MM.1S (cell line): ENCODE data around the gene MACROD1.

Experiments used
- DNase-seq: peaks from one replicate; pipeline ENCODE4 v3.0.0-alpha.2; 2015
- H2AFZ ChIP-seq: fragments of 300-600 bp; sonication (generic); 2 replicates; pipeline ENCODE4 v1.6.0; 2016; ENCODE audit warnings: antibody characterized with exemption, low read length
- H3F3A ChIP-seq: fragments of 300-600 bp; sonication (generic); 2 replicates; pipeline ENCODE4 v1.6.1; 2016; ENCODE audit warnings: mild to moderate bottlenecking, antibody characterized with exemption, low read length, moderate library complexity, mixed read lengths; ENCODE audit not compliant: insufficient read depth
- H3K27ac ChIP-seq: fragments of 300-600 bp; sonication (generic); 2 replicates; pipeline ENCODE4 v1.5.1; 2016; ENCODE audit warnings: mild to moderate bottlenecking, low read length
- H3K27me3 ChIP-seq: fragments of 300-600 bp; sonication (generic); replicated peaks from 2 replicates; pipeline ENCODE4 v1.6.0; 2016; ENCODE audit warnings: low read length; ENCODE audit not compliant: insufficient read depth
- H3K36me3 ChIP-seq: fragments of 300-600 bp; sonication (generic); replicated peaks from 2 replicates; pipeline ENCODE4 v1.6.1; 2016; ENCODE audit warnings: mild to moderate bottlenecking, low read length, mixed read lengths; ENCODE audit not compliant: insufficient read depth
- H3K4me1 ChIP-seq: fragments of 300-600 bp; sonication (generic); 2 replicates; pipeline ENCODE4 v1.6.1; 2016; ENCODE audit warnings: low read length, mixed read lengths
- H3K4me2 ChIP-seq: fragments of 300-600 bp; sonication (generic); 2 replicates; pipeline ENCODE4 v1.6.0; 2016; ENCODE audit warnings: low read depth, low read length
- H3K4me3 ChIP-seq: fragments of 300-600 bp; sonication (generic); 2 replicates; pipeline ENCODE4 v1.5.1; 2016; ENCODE audit warnings: low read length, mixed read lengths
- H3K79me2 ChIP-seq: fragments of 300-600 bp; sonication (generic); 2 replicates; pipeline ENCODE4 v1.6.1; 2016; ENCODE audit warnings: mixed run types, low read length, mixed read lengths
- H3K9ac ChIP-seq: fragments of 300-600 bp; sonication (generic); 2 replicates; pipeline ENCODE4 v1.6.1; 2016; ENCODE audit warnings: low read length, mixed read lengths
- H3K9me2 ChIP-seq: fragments of 300-600 bp; sonication (generic); replicated peaks from 2 replicates; pipeline ENCODE4 v1.6.1; 2016; ENCODE audit warnings: mild to moderate bottlenecking, low read length, mixed read lengths; ENCODE audit not compliant: insufficient read depth
- H3K9me3 ChIP-seq: fragments of 300-600 bp; sonication (generic); replicated peaks from 2 replicates; pipeline ENCODE4 v1.6.1; 2016; ENCODE audit warnings: mild to moderate bottlenecking, low read length, mixed read lengths; ENCODE audit not compliant: insufficient read depth
- H4K20me1 ChIP-seq: fragments of 300-600 bp; sonication (generic); 2 replicates; pipeline ENCODE4 v1.6.1; 2016; ENCODE audit warnings: mild to moderate bottlenecking, low read length, moderate library complexity, mixed read lengths; ENCODE audit not compliant: insufficient read depth
- EZH2 ChIP-seq: fragments of 300-600 bp; sonication (generic); optimal IDR thresholded peaks from 2 replicates; pipeline ENCODE3; 2017; ENCODE audit warnings: low read depth, mild to moderate bottlenecking, antibody characterized with exemption, low read length, mixed read lengths
- EZH2phosphoT487 ChIP-seq: fragments of 300-600 bp; sonication (generic); IDR thresholded peaks from 2 replicates; pipeline ENCODE4 v1.6.1; 2018; ENCODE audit warnings: antibody characterized with exemption, low read length
- TF ChIP-seq, protein P1 (sequence below): fragments of 300-600 bp; sonication (generic); IDR thresholded peaks from 2 replicates; pipeline ENCODE4 v1.5.1; 2016; ENCODE audit warnings: antibody characterized with exemption, low read length, mixed read lengths

The MACROD1 gene

DNA sequence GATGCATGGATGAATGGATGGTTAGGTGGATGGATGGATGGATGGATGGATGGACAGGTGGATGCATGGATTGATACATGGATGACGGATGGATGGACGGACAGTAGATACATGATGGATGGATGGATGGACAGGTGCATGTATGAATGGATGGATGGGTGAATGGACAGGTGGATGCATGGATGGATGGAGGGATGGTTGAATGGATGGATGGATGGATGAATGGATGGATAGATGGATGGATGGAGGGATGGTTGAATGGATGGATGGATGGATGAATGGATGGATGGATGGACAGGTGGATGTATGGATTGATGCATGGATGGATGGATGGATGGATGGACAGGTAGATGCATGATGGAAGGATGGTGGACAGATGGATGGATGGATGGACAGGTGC lies 51.7 kb downstream of the MACROD1 start:
- no peak overlapping the region for H3K9ac ChIP-seq
- no peak overlapping the region for H2AFZ ChIP-seq
- no peak overlapping the region for H3K4me2 ChIP-seq
- H4K20me1 ChIP-seq, result no peaks in the 10 kb centered on the region
- DNase-seq, result no peak
- H3K4me3 ChIP-seq, result no peak overlapping the region
- H3K4me1 ChIP-seq, result no peaks in the 10 kb centered on the region
- no peaks in the 10 kb centered on the region for H3K9me3 ChIP-seq
- TF ChIP-seq, protein P1, sequence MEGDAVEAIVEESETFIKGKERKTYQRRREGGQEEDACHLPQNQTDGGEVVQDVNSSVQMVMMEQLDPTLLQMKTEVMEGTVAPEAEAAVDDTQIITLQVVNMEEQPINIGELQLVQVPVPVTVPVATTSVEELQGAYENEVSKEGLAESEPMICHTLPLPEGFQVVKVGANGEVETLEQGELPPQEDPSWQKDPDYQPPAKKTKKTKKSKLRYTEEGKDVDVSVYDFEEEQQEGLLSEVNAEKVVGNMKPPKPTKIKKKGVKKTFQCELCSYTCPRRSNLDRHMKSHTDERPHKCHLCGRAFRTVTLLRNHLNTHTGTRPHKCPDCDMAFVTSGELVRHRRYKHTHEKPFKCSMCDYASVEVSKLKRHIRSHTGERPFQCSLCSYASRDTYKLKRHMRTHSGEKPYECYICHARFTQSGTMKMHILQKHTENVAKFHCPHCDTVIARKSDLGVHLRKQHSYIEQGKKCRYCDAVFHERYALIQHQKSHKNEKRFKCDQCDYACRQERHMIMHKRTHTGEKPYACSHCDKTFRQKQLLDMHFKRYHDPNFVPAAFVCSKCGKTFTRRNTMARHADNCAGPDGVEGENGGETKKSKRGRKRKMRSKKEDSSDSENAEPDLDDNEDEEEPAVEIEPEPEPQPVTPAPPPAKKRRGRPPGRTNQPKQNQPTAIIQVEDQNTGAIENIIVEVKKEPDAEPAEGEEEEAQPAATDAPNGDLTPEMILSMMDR, result no peak
- TF ChIP-seq EZH2 (no peak), EZH2phosphoT487 (no peak)
- no peaks in the 10 kb centered on the region for H3K9me2 ChIP-seq
- no peaks in the 10 kb centered on the region for H3K36me3 ChIP-seq
- H3K27ac ChIP-seq, result no peak overlapping the region
- no peaks in the 10 kb centered on the region for H3K27me3 ChIP-seq
- no peaks in the 10 kb centered on the region for H3F3A ChIP-seq
- no peaks in the 10 kb centered on the region for H3K79me2 ChIP-seq

DNA sequence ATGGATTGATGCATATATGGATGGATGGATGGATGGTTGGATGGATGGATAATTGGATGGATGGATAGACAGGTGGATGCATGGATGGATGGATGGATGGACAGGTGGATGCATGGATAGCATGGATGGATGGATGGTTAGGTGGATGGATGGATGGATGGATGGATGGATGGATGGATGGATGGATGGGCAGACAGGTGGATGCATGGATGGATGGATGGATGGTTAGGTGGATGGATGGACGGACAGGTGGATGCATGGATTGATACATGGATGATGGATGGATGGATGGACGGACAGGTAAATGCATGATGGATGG lies 52.5 kb downstream of the MACROD1 start:
- Histone ChIP-seq H3K9ac (no peak overlapping the region), H3K9me3 (no peaks in the 10 kb centered on the region), H4K20me1 (no peaks in the 10 kb centered on the region), H3K4me2 (no peak overlapping the region), H3K27ac (no peak overlapping the region), H3K9me2 (no peaks in the 10 kb centered on the region), H3K79me2 (no peaks in the 10 kb centered on the region), H3K4me3 (no peak overlapping the region), H3F3A (no peaks in the 10 kb centered on the region), H2AFZ (no peak overlapping the region), H3K27me3 (no peaks in the 10 kb centered on the region), H3K36me3 (no peaks in the 10 kb centered on the region), H3K4me1 (no peaks in the 10 kb centered on the region)
- no peak for TF ChIP-seq EZH2
- TF ChIP-seq EZH2phosphoT487, result no peak
- TF ChIP-seq, protein P1, result no peak
- no peak for DNase-seq

DNA sequence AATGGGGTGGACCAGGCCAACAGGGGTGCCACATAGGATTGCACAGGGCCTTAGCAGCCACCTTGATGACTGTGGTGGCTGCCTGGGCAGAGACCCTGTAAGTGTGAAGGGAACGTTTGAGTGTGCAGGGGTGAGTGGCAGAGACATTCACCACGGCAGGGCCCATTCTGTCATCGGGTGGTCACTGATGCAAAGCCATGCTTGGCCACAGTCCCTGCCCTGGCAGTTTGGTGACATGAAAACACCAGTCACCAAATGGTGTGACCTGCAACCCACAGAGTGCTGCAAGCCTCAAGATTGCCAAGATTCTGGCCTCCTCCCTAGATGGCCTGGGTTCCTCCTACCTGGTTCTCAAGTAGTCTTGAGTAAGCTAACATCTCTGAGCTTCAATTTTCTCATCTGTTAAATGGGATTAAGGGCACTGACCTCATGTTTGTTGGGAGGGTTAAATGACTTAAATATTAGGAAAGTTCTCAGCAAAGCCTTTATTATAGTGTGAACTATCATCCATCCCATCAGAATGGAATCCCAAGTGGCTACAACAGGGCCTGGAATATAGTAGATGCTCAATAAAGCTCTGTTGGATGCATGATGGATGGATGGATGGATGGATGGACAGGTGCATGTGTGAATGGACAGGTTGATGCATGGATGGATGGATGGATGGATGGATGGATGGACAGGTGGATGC lies 53.0 kb downstream of the MACROD1 start:
- TF ChIP-seq EZH2 (no peak), EZH2phosphoT487 (no peak)
- TF ChIP-seq, protein P1, result no peak
- H3K9me2 ChIP-seq, result no peaks in the 10 kb centered on the region
- DNase-seq, result no peak
- H3K4me1 ChIP-seq, result no peaks in the 10 kb centered on the region
- H3K27me3 ChIP-seq, result no peaks in the 10 kb centered on the region
- no peak overlapping the region for H3K4me3 ChIP-seq
- H3K27ac ChIP-seq, result no peak overlapping the region
- no peaks in the 10 kb centered on the region for H3F3A ChIP-seq
- H3K9me3 ChIP-seq, result no peaks in the 10 kb centered on the region
- no peak overlapping the region for H2AFZ ChIP-seq
- H4K20me1 ChIP-seq, result no peaks in the 10 kb centered on the region
- H3K9ac ChIP-seq, result no peak overlapping the region
- no peaks in the 10 kb centered on the region for H3K79me2 ChIP-seq
- no peaks in the 10 kb centered on the region for H3K36me3 ChIP-seq
- no peak overlapping the region for H3K4me2 ChIP-seq
